DMS53 (cell line): ENCODE results near the gene RARA.

Experiments
- DNase-seq: peaks from one replicate; lab custom pipeline; 2025; lab: John Stamatoyannopoulos, UW

Gene RARA

DNA sequence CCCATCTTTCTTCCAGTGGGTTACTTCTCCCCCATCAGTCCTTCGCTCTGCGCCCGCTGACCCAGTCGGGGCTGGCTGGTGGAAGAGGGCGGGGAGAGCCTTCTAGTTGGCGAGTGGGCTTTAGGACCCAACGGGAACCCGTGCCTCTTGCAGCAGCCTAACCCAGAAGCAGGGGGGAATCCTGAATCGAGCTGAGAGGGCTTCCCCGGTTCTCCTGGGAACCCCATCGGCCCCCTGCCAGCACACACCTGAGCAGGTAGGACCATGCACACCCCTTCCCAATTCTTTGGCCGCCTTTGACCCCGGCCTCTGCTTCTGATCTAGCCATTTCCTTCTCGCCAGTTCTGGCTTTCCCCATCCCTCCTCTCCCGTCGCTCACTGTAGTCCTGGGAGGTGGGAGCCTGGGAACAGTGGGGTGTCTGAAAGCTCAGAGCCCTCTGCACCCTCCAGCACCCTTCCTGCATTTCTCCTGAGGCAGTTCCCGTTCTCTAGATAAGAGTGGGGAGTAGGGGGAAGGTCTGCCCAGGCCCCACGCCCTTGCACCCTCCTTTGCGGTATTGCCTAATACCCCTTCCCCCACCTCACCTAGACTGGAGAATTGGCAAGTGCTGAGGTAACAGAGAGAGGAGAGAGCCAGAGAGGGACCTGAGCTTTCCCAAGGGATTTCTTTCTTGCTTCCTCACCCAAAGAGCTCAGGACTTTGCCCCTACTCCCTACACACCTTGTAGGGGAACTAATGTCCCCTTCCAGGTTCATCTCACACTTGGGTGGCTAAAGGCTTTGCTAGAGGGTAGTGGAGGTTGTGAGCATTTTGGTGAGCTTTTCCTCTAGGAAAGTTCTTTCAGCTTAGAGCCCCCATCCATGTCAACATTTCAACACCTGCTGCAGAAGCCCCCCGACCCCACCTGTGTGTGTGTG, at the start of gene RARA:
RARA (plus strand) TSS at position 150 of the 918 bp plus-strand sequence. CDS start 22,039 bp downstream, outside the sequence.
- peak; percentile 11 for DNase-seq

- DNase-seq: no peak
Measured at GRCh38 chr17:40259505-40259904, 49.5 kb upstream of the RARA start.

GRCh38 chr17:40260528-40260927, 48.5 kb upstream of the RARA start:
- DNase-seq: no peak

DNA sequence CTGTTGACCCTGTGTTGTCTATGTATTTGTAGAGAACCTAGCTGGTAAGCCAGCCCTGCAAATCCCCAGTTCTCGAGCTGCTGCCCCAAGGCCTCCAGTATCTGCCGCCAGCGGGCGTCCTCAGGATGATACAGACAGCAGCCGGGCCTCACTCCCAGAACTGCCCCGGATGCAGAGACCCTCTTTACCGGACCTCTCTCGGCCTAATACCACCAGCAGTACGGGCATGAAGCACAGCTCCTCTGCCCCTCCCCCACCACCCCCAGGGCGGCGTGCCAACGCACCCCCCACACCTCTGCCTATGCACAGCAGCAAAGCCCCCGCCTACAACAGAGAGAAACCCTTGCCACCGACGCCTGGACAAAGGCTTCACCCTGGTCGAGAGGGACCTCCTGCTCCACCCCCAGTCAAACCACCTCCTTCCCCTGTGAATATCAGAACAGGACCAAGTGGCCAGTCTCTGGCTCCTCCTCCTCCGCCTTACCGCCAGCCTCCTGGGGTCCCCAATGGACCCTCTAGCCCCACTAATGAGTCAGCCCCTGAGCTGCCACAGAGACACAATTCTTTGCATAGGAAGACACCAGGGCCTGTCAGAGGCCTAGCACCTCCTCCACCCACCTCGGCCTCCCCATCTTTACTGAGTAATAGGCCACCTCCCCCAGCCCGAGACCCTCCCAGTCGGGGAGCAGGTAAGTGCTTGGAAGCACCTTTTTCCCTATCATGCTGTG, 44.4 kb upstream of the RARA start:
- no peak for DNase-seq

- no peak for DNase-seq
Measured at GRCh38 chr17:40265337-40265736, 43.6 kb upstream of the RARA start.

DNA sequence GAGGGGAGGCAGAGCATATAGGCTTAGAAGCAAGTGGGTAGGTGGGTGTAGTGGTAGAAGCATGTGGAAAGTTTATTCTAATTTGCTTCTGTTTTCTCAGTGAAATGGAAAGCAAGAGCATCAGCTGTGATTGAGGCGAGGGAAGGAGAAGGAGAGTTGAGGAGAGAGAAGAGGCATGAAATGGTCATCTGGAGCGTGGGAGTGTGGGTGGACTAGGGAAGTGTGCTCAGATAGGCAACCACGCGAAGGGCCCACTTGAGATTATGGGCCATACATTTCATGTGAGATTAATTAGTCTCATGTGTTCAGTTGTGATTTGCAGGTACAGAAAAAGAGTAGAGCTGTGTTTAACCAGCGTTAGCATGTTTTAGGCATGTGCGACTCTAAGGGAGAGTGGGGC, 42.1 kb upstream of the RARA start:
- no peak for DNase-seq

DNA sequence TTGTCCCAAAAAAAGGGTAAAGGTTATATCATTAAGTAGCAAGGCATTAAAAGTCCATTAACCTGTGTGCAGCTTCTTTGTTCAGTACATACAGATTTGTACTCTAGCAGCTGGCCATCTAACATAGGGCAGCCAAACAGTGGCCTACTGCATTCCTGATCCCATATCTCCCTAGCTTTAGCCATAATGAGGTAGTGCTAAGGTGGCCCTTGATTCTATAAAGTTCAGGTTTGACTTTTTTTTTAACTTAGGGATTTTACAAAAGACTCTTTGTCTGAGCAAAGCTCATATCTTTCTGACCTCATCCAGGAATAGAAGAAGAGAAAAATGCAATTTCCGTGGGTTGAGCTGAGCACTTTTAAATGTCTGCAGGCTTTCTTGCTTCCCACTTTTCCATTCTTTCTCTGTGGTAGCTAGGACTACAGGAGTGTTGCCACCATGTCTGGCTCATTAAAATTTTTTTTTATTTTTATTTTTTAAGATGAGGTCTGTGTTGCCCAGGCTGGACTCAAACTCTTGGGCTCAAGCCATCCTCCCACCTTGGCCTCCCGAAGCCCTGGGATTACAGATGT, 40.8 kb upstream of the RARA start:
- no peak for DNase-seq

- DNase-seq: no peak
Measured at GRCh38 chr17:40278414-40278813, 30.6 kb upstream of the RARA start.

DNA sequence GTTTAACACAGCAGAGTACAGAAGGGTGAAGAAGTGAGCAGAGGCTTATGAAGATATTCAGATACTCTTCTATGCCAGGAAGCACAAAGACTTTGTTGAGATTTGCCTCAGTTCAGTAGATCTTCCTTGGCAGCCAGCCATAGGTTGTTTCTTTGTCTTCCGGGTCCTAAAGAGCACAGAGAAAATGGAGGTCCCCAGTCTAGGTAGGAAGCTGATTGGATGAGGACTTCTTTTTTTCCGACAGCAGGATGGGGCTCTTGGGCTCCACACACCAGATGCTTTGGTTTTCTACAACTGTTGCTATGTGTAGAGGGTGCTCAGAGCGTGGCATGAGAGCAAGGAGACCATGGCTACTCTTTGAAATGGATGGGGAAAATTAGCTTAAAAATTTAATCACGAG, 29.6 kb upstream of the RARA start:
- no peak for DNase-seq

- DNase-seq: no peak
Measured at GRCh38 chr17:40281663-40282062, 27.3 kb upstream of the RARA start.

DNA sequence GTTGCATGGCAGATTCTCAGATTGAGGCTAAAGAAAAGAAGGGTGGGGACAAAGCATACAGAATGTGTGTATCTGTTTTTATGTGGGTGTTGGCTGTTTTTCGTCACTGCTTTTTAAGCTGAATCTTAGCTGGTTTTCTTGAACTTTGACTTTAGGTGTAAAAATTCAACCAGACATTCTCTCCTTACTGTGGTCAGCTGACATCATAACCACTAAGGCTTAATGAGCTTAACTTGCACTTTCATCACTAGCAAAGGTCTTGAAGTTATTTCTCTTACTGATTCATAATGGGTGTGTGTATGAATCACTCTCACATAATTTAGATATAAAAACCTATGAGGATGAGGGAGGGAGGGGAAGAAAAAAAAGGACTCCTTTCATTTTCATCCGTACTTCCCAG, 25.3 kb upstream of the RARA start:
- DNase-seq: peak; percentile 25

DNA sequence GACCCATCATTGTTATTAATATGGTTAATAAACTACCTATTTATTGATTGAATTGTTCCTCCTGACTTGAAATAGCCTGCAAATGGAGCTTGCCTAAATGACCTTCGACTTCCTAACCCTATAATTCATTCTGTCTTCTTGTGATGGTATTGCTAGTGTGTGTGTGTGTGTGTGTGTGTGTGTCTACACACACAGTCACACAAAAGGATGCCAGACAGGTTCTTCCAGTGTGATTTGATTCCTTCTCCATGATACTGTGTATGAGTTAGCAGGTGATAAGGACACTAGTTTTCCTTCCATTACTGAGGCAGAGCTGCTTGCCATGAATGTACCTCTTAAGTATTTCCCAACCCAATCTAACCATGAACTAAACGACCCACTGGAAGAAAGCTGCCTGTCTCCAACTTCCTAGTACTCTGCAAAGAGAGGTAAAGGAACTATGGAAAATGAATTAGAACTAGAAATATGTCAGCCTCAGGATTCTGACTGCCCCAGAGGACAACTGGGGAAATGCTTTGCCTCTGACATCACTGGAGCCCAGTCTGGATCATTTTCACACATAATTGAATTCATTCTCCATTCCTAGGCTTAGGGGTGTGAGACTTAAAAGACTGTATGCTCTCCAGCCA, 24.8 kb upstream of the RARA start:
- peak; percentile 79 for DNase-seq

DNA sequence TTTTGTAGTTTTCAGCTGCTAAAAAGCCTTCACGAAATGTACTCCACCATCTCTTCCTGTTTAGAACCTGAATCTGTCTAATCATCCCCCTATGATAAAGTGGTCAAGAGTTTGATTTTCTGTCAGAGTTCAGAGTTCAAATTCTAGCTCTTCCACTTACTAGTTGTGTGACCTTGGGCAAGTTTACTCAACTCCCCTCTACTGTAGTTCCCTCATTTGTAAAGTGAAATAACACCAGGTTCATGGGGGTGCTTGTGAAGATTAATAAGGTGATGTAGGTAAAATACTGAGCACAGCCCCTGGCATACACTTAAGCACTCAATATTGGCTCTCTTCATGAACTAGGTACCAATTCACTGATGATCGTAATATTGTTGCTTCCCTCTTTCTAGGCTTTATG, 22.5 kb upstream of the RARA start:
- DNase-seq: no peak

GRCh38 chr17:40287159-40287493, 21.9 kb upstream of the RARA start:
- no peak for DNase-seq

DNA sequence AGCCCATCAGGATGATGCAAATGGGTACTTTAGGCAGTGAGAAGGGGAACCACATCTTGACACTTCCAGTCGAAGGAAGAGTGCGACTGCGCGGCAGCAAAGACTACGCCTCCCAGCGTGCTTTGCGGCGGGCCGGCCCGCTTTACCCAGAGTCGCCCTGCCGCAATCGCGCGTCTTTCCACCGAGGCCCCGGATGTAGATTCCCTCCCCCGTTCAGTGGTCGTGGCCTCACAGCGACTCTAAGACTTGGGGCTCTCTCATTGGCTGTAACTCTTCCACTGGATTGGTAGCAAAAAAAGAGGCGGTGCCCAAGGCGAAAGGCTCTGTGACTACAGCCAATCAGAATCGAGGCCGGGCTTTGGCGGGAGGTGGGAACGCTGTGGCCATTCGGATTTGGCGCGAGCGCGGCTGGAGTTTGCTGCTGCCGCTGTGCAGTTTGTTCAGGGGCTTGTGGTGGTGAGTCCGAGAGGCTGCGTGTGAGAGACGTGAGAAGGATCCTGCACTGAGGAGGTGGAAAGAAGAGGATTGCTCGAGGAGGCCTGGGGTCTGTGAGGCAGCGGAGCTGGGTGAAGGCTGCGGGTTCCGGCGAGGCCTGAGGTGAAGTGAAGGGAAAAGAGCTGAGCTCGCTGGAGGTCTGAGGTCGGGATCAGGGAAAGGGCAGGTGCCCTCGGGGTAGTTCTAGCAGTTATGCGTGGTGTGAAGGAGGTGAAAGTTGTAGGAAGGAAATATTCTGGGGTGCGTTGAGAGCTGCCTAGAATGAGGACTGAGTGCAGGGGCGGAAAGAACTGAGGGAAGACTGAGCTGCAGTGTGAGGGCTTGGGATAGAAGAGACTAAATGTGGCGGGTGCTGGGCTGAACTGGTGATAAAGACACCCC, 21.2 kb upstream of the RARA start, which contains the start of gene CDC6:
CDC6 (plus strand) TSS at position 386 of the 876 bp plus-strand sequence. CDS start 1,542 bp downstream, outside the sequence.
- DNase-seq: peak; percentile 99

DNA sequence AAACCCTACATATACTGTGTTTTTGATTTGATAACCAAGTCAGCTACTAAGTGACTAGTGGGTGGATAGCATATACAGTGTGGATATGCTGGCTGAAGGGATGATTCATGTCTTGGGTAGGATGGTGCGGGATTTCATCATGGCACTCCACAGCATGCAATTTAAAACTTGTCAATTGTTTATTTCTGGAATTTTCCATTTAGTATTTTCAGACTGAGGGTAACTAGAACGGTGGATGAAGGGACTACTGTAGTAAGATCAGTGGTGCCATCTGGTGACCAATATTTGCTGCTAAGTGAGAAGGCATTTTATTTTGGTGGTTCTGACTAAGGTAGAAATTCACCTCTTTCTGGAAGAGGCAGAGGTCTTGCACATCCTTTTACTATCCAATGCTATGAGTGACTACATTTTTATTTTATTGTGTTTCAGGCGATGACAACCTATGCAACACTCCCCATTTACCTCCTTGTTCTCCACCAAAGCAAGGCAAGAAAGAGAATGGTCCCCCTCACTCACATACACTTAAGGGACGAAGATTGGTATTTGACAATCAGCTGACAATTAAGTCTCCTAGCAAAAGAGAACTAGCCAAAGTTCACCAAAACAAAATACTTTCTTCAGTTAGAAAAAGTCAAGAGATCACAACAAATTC, 18.2 kb upstream of the RARA start:
- DNase-seq: peak; percentile 62

DNA sequence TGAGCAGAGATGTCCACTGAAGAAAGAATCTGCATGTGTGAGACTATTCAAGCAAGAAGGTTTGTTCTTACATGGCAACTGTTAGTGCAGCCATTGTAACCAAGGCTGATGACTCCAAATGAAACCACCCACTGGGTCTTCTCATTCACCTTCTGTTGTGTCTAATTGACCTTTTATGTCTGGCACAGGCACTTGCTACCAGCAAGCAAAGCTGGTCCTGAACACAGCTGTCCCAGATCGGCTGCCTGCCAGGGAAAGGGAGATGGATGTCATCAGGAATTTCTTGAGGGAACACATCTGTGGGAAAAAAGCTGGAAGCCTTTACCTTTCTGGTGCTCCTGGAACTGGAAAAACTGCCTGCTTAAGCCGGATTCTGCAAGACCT, 17.7 kb upstream of the RARA start:
- DNase-seq: no peak

DNA sequence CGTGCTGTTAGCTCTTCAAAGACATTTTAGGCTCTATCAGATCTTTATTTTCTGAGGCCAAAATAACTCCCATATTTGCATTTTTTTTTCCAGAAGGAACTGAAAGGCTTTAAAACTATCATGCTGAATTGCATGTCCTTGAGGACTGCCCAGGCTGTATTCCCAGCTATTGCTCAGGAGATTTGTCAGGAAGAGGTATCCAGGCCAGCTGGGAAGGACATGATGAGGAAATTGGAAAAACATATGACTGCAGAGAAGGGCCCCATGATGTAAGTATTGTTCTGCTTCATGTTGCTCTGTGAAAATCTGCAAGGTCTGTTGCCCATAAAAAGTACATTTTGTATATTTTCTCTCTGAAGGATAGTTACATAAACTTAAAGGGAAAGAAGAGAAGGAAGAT, 15.6 kb upstream of the RARA start:
- no peak for DNase-seq

GRCh38 chr17:40295488-40296436, 13.2 kb upstream of the RARA start:
- no peak for DNase-seq

- DNase-seq: no peak
Measured at GRCh38 chr17:40297511-40297910, 11.5 kb upstream of the RARA start.
